GM12873 (cell line): ENCODE results near the gene NCKAP5.

Experiments used
- TF ChIP-seq, protein P1 (sequence below): IDR thresholded peaks from 2 replicates; pipeline ENCODE4 v1.5.1; 2012; ENCODE audit warnings: low read depth, mild to moderate bottlenecking, moderate library complexity, low read length, control low read depth; ENCODE audit not compliant: insufficient read depth; ENCODE audit errors: missing control alignments

The NCKAP5 gene

DNA sequence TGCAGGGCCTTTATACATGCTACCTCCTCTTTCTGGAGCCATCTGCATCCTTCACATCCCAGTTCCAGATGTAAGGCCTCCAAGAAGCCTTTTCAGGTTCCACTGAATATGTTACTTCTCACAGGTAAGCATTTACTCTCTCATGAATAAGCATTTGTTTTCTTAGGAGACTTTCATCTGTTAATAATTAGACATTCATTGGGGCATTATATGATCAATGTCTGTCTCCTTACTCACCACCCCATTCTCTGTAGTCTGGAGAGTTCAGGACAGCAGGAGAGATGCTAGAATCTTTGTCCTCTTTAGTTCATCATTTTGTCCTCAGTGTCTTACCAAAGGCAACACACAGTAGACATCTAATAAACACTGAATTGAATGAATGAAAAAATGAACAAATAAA is 185.7 kb downstream of the NCKAP5 start:
- TF ChIP-seq, protein P1, sequence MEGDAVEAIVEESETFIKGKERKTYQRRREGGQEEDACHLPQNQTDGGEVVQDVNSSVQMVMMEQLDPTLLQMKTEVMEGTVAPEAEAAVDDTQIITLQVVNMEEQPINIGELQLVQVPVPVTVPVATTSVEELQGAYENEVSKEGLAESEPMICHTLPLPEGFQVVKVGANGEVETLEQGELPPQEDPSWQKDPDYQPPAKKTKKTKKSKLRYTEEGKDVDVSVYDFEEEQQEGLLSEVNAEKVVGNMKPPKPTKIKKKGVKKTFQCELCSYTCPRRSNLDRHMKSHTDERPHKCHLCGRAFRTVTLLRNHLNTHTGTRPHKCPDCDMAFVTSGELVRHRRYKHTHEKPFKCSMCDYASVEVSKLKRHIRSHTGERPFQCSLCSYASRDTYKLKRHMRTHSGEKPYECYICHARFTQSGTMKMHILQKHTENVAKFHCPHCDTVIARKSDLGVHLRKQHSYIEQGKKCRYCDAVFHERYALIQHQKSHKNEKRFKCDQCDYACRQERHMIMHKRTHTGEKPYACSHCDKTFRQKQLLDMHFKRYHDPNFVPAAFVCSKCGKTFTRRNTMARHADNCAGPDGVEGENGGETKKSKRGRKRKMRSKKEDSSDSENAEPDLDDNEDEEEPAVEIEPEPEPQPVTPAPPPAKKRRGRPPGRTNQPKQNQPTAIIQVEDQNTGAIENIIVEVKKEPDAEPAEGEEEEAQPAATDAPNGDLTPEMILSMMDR: no peak

DNA sequence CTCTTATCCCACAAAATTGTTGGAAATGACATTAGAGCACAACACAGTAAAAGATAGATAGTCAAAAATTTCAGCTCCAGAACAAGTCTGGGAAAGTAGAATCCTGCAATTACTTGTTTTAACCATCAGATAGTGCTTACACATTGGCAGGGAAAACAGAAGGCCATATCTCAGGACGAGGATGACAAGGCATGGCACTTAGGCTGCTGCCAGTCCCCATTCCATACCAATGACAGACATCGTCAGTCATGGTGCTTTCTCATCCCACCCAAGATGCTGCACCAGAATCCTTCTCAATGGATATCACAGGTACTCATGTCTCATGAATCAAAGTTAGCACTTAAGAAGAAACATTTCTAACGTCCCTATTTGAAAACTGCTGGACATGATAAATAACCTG is 187.3 kb downstream of the NCKAP5 start:
- TF ChIP-seq, protein P1: no peak

DNA sequence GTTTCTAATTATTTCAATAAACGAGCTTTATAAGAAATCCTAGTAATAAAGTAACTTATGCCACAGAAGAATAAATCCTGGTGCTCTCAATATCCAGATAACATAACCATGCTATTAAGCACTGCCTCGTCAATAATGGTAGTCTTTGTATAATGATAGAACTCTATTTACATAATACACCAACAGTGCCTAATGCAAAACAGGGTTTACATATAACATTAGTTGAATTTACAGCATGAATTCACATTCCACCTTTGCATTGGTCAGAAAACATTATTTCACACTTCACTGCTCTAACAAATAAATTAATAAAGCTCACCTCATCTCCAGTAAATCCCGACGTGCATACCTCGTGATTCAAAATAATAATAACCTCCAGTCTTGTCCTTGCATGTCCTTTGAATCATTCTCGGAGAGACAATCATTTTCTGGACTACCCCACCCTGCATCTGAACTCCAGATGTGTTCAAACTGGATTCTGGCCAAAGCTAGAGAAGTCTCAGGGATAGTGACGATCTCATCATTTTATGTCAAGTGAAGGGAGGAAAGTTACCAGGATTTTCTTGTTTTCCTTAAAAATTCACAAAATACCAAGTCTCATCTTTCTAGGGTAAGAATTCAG is 189.2 kb downstream of the NCKAP5 start:
- TF ChIP-seq, protein P1: no peak

DNA sequence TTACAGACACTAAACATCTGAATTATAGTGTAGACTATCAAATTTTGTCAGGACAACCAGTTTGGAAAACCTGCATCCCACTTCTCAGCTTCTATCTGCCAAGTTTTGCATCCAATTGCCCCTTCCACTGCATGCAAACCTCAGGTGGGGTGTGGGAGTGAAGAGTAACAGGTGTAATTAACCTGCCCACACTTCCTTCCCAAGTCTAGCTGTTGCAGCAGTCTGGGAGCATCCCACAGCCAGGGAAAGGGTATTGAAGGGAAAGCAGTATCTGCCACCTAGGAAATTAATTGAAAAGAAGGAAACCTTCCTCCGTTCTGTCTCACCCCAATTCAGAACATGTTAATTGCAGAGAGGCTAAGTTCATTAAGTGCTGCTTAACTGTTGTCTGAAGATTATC is 189.9 kb downstream of the NCKAP5 start:
- TF ChIP-seq, protein P1: no peak

DNA sequence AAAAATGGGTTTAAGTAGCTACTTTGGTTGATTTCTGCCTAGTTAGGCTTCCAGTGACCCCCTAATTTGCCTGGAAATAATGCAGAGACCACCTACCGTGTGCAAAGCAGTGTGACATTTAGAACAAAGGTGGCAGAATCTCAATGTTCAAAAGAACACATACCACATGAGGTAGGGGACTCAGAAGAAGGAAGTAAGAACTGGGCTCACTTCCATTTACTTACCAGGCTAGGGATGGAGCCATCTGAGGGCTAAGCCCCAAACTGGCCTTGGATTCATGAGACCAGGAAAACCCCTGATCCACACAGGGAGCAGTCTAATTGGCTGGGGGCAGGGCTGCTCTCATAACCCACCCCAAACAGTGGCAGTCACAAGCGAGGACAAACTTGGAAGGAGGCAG is 190.7 kb downstream of the NCKAP5 start:
- TF ChIP-seq, protein P1: no peak

DNA sequence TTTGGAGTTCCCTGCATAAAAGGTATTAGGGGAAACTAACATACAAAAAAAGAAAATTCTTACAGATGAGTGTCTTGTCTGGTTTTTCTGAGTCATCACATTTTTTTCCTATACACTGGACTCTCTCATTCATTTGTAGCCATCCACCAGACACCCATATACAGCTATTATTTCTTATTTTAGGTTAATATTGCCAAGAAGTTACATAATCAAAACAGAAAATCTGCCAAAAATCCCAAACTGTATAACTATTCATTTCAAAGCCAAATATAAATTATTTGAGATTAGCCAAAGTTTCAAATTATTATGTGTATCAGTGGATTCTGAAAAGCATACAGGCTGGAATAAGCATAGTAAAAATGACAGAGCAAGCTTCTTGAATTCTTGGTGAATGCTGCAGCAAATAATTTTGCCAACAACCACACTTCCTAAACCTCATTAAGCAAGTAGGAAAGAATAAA is 191.2 kb downstream of the NCKAP5 start:
- TF ChIP-seq, protein P1: no peak

DNA sequence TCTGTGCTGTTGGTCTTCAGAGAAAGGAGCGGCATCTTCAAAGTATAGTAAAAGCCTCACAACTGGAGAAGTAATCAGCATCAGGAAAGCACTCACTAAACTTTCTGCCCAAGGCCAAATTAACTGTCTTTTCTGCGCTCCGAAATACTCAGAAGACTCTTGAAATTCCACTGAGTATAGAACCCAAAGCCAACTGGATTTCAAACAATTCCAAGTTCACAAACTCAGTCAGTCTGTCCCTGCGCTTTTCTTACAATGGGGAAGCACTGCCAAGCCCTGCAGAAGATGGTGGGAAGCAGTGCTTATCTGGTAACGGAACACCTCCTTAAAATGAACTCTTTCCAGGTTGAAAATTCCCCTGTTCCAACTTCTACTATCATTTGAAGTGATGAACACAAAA is 193.5 kb downstream of the NCKAP5 start:
- TF ChIP-seq, protein P1: no peak
